ELF-1 (cell line): ENCODE measurements around the gene GJB6.

Experiments used
- DNase-seq: peaks from one replicate; pipeline ENCODE4 v3.0.0-alpha.2; 2016; ENCODE audit warnings: low read depth, low spot score

GJB6 gene

DNA sequence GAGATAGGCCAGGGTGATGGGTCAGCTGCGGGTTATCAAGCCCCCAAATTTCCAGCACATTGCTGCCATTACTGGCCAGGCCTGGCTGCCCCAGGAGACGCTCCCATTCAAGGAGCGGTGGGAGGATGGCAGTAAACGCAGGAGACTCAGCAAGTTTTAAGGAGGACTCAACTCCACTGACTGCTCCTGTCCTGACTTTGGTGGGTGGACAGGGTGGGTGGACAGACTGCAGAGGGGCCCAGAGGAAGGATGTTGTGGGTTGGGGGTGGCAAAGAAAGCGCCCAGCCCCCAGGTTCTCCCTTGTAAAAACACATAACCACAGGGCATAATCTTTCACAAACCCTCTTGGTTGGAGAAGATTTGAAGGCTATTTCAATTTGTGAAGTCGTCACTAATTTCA, 4.4 kb downstream of the GJB6 start:
- no peak for DNase-seq

DNA sequence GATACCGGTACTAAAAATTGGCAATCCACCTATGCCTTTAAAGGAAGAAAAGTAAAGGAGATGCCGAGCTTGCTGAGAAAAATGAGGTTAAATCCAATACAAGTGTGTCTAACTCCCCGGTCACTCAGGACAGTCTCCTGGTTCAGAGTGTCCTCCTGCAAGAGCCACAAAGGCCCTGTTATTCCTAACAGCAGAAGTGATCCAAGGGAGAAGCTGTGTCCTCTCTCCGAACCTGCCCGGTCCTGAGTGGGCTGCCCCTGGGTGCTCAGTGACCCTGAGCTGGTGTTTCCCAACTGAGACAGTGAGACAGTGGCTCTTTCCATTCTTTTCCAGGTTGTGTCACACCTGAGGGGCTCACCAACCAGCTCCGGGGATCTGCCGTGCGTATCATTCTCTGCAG, 4.8 kb downstream of the GJB6 start:
- no peak for DNase-seq

DNA sequence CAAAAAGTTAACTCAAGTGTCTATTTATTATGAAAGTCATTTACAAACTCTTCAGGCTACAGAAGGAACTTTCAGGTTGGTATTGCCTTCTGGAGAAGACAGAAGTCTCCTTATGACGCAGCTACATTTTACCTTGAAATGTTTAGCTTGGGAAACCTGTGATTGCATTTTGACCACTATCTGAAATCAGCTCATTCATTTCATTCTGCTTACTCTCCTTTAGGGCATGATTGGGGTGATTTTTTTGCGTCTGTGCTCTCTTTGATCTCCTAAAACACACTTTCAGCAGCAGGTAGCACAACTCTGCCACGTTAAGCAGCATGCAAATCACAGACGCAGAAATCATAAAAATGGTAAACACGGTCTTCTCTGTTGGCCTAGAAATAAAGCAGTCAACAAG, 9.6 kb downstream of the GJB6 start:
- no peak for DNase-seq

DNA sequence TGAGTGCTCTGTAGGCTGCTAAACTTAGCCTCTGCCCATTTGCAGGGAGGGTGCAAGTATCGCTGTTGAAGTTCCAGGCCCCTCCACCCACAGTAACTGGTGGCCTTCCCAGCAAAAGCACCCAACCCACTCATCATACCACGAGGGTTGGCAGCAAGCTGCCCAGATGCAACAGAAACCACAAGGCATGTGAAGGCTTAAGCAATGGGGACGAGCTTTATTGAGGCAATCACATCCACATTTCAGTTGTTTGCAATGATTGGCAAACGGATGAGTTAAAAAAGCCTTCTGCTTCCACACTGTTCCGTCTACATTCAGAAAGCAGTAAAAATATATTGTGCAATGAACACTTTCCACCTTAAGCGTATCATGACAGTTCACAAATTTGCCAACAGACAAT, 10.3 kb downstream of the GJB6 start:
- DNase-seq, result no peak

DNA sequence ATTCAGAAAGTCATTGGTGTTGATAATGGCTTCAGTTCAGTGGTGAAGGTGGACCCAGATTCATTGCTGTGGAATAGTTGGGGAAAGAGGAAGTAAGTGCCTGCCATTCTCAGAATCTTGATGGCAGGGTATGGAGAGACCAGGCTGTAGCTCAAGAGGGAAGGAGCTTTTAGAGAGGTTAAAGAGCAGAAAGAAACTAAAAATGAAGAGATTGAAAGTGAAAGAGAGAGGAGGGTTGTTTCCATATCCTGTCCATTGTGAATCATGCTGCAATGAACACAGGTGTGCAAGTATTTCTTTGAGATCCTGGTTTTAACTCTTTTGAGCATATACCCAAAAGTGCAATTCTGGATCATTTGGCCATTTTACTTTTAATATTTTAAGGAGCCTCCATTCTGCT, 12.5 kb downstream of the GJB6 start:
- no peak for DNase-seq

DNA sequence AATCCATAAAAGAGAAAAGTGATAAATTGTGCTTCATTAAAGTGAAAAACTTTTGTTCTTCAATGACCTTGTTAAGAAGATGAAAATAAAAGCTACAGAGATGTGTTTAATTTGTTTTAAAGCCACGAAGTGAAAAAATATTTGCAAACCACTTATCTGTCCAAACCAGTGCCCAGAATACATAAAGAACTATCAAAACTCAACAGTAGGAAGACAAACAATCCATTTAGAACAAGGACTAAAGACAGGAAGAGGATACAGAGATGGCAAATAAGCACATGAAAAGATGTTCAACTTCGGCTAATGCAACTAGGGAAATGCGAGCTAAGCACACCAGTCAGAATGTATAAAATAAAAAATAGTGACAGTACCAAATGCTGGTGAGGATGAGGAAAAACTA, 15.0 kb downstream of the GJB6 start:
- no peak for DNase-seq

DNA sequence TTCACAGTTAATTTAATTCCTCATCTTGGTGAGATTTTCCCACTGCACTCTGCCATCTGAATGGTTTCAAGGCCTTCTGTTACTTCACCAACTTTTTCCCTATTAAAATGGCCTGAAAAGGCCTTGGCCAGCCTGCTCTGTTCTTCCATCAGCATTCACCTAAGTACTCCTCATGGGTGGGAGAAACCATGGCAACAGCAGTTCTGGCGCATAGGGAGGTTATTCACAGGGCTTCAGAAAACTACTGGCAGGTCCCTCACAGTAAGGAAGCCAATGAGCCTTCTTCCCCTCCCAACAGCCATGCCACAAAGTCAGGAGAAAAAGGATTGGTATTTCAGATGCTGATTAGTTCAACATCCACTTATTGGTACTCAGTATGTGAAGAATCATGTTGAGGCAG, 22.2 kb downstream of the GJB6 start:
- no peak for DNase-seq

DNA sequence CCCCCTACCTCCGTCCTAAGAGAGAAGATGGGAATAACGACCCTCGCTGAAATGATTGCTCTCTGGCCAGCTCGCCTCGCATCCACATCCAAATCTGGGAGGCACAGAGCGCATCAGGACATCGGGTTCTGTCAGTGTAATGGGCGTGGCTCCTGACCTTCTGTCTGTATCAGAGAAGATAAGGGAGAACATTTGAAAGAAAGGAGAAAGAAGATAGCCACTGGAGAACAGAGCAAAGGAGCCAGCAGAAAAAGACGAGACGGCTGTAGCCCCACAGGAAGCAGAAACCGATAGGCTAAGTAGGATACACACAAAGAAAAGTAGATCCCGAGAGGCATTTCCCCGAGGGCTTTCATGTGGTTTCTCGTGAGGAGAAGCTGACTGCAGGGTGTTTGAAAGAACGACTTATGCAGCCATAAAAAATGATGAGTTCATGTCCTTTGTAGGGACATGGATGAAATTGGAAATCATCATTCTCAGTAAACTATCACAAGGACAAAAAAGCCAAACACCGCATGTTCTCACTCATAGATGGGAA, 25.4 kb downstream of the GJB6 start:
- DNase-seq, result no peak

DNA sequence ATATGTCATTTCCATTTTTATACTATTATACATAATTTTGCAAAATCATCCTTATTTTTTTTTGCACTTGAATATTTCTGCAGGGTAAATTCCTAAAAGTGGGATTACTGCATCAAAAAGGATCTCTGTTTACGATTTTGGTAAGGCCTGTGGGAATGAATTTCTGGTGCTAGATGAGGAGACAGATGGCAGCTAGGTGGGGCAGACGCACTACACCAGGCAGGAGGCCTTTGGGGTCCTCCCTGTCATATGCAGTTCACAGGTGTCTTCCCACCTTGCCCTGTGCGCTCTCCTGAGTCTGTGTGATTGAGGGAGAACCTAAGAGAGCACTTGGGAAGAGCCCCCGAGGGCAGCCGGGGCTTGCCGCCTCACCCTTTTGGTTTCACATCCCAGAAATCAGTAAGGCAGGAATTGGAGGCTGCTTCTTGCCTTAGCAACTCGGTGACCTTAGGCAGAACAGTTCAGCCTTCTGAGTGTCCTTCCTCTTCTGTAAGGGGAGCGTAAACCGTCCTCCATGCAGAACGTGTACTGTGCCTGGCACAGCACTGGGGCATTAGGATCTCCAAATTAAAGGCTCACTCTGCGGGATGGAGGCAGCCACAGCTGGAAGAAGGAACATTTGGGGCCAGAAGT, 25.9 kb downstream of the GJB6 start:
- DNase-seq, result peak; percentile 31

DNA sequence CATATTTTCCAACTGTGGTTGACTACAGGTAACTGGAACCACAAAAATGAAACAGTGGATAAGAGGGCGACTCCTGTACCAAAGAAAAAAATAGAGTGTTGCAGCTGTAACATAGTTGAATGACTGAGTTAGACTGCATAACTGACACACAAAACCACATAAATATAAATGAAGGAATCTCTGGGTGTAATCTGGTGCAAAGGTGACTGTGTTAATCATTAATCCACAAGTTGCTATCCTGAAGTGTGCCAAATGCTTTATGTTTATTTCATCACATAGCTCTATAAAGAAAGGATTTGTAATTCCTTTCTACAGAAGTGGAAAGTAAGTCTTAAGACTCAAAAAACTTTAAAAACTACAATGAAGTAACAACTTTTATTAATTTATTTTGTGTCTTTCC, 33.3 kb downstream of the GJB6 start:
- DNase-seq, result no peak

DNA sequence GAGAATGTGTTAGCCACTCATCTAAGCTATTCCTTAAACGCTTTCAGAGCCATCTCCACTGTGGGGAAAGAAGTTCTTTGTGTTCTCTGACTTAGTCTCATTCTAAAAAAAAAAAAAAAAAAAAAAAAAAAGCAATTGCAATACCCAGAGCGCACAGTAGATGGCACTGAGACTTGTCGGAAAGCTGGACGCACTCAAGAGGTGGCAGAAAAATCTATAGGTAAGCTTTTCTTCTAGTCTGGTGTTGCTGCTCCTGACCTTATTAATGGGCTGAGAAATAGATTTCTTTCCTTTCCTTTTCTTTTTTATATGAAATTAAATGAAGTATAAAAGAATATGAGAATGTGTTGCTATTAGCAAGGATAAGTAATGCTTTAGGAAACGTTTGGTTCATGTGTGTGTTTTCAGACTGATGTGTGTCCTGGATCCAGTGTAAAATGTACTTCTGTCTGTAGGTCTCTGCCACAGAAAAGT, 34.7 kb downstream of the GJB6 start:
- peak; percentile 83 for DNase-seq

DNA sequence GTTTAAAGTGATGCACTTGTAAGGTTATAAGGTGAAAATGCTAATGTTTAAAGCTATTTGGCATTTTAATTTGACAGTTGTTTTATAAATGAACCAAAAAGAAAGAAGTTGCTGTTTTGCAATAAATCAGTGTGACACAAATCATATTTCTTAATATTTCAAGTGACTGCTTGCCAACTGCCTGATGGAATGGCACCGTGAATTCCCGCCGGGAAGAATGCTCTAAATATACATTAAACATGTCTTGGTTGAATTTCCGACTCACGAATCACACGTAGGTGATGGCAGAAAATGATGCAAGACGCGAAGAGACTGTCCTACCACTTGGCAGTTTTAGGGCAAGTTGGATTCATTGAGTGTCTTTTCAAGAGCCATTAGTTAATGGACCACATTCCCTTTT, 36.3 kb downstream of the GJB6 start:
- no peak for DNase-seq

DNA sequence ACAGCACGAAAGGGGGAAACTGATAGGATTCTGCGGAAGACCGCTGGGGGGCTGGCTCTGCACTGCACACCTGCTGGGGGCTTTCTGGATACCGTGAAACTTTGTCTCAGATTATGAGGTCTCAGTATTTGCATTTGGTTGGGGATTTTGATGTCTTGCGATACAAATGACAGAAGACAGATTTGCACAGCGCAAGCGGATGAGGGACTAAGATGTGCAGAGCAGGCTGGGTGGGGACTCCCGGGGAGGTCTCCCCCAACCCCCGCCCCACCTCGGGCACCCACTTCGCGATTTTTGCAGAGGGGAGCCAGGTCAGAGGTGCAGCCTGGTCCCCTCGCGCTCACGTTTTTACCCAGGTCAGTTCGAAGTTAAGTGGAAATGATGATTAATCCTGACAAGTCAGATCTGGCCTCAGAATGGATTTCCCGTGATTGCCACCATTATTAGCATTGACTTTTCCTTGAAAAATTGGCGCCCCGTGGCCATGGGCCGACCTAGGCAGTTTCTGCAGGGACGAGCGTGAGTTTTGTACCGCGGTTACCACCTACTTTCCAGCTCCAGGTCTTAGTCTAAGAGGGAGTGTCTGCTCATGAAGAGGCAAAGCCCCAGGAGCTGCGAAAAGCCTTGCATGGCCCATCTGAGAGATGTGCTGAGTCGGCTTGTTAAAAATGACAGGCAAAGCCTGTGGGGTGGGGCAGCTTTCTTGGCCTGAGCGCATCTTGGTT, 38.0 kb downstream of the GJB6 start:
- no peak for DNase-seq

DNA sequence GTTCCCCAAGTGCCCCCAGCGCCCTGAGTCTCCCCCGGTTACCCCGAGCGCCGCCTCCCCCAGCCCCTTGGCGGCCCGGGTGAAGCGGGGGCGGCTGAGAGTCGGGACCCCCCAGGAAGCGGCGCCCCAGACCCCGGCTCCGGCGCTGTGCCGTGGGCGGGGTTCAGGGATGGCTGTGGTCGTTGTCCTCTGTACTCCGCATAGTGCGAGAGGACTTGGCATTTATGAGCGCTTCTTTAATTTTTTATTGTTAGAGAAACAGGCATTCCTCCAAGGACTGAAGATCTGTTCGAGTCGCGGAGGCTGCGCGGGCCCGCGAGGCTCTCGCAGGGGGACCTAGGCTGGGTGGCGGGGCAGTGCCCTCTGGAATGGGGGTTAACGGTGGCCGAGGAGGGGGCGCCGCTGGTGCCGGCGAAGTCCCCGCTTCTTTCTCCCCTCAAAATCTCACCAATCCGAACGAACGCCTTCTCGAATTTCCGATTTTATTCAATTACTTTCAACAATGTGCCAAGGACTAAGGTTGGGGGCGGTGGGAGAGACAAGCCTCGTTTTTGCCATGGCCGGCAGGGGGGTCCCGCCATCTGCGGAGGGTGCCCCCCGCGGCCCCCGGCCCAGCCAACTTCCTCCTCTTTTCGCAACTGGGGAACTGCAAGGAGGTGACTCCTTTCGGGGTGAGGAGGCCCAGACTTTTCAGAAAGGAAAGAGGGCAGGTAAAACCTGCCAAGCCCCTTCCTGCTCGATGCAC, 38.8 kb downstream of the GJB6 start:
- no peak for DNase-seq

DNA sequence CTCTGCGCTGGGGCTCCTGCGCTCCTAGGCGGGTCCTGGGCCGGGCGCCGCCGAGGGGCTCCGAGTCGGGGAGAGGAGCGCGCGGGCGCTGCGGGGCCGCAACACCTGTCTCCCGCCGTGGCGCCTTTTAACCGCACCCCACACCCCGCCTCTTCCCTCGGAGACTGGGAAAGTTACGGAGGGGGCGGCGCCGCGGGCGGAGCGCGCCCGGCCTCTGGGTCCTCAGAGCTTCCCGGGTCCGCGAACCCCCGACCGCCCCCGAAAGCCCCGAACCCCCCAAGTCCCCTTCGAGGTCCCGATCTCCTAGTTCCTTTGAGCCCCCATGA, 39.3 kb downstream of the GJB6 start, which contains the start of gene GJB2:
TSS of gene GJB2 (minus strand) at position 103 of the 326 bp plus-strand sequence. CDS start 3,357 bp downstream, outside the sequence.
- DNase-seq, result no peak

DNA sequence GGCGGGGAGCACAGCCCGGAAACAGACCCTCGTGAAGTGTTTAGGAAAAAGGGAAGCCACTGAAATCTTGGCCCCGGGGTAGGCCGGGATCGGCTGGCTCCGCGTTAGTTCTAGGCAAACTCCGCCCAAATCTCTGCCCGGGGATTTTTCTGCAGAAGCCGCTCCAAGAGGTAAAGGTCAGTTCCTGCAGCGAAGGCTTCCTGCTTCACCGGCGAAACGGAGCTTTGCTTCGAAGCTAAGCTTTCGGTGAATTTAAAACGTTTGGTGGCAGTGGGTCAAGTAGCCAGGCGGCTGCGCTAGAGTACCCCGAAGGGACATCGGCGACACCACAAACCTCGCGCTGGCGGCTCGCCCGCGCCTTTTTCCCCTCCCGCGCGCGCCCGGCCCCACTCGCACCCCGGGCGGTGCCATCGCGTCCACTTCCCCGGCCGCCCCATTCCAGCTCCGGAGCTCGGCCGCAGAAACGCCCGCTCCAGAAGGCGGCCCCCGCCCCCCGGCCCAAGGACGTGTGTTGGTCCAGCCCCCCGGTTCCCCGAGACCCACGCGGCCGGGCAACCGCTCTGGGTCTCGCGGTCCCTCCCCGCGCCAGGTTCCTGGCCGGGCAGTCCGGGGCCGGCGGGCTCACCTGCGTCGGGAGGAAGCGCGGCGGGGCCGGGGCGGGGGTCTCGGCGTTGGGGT, 39.8 kb downstream of the GJB6 start:
- peak; percentile 59 for DNase-seq

DNA sequence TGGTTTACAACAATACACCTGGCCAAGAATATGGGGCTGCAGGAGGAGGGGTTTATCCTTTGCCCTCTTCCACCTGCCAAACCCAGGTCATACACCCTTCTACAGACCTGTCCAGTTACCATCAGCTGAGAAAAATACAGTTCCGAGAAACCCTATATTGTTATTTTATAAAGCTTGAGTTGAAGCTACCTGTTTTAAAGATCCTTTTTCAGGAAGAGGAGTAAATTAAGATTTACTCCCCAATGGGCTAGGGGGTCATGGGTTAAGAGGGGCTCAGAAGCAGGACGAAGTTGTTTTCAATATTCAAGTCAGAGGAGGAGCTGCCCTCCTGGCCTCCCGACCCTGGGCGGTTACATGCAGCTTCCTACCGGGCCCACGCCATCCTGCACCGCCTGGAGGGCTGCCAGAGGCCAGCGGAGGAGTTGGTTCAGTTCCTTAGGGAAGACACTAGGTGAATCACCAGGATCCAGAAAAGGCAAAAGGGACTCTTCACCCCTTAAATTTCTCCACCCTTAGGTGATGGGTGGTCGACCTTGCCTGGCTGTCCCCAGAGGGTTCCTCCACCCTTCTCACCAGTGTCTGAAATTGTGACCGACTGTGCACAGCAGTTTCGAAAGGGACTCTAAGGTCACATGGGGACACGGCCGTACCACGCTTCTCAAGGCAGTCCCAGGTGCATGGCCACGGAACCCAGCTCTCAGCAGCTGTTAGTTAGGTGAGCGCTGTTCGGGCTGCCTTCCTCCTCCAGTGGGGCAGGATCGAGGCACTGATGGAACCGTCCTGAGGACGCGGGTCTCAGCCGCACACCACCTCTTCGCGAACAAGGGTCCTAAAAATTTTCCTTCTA, 40.6 kb downstream of the GJB6 start:
- DNase-seq, result no peak

DNA sequence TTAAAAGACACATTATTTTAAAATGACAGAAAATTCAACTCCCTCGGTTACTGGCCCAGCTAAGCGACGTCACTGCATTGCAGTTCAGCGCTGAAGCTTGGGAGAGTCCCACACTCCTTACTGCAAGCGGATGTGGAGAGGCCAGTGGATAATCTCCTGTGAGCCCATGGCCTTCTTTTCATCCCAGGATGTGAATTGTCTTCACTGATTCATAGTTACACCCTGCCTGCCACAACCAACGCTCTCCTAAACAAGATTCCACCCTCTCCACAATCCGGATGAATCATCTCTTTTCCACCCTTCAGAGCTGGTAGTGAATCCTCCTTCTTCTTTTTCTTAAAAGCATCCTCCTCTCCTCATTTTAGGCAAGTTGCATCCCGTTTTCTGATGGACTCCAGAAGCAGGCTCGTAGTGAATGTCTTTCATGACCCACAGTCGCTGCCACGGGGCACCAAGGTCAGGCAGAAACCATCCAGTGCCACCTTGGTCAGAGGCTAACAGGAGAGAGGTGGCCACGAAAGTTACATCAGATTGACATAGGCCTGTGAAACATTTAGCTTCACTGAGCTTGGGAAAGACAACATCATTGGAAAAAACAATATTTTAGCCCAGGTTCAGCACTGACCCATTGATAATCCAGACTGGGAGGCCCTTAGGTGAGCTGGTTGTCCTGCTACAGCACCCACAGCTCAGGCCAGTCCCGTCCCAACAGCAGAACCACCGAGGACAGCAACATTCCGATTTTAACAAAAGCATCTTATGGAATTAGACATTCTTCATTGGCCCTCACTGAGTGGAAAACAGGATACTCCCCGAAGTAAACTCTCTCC, 41.4 kb downstream of the GJB6 start:
- DNase-seq, result no peak

DNA sequence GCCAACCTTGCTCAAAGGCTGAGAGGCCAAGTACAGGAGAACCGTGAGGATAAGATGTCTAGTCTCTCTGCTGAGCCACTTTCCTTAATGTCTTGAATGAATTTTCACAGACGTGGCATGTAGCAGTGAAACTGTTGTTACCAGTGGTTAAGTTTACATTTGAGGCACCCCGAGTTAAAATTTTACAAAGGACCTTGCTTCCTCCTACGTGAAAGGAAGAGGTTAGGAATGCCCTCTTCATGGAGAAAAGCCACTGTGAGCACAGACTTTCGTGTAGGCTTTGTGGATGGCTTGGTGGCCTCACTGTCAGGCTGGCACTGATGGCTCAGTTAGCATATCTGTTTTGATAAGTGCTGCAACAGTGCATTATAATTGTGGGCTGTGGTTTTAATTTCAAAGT, 42.0 kb downstream of the GJB6 start:
- DNase-seq, result no peak
